HG03442 (cell line): ENCODE data around the gene ZNF774.
"Not testable (repeated sequence)": the region's sequence is repeated elsewhere in the genome, so short reads cannot be mapped to it uniquely, and the experiment has no call there.

ENCODE experiments used
- ATAC-seq: cut with Tn5 transposase; IDR thresholded peaks from one replicate; pipeline ENCODE4 v1.9.1; 2021; ENCODE audit warnings: mild to moderate bottlenecking, moderate library complexity; ENCODE audit not compliant: unreplicated experiment

The ZNF774 gene

DNA sequence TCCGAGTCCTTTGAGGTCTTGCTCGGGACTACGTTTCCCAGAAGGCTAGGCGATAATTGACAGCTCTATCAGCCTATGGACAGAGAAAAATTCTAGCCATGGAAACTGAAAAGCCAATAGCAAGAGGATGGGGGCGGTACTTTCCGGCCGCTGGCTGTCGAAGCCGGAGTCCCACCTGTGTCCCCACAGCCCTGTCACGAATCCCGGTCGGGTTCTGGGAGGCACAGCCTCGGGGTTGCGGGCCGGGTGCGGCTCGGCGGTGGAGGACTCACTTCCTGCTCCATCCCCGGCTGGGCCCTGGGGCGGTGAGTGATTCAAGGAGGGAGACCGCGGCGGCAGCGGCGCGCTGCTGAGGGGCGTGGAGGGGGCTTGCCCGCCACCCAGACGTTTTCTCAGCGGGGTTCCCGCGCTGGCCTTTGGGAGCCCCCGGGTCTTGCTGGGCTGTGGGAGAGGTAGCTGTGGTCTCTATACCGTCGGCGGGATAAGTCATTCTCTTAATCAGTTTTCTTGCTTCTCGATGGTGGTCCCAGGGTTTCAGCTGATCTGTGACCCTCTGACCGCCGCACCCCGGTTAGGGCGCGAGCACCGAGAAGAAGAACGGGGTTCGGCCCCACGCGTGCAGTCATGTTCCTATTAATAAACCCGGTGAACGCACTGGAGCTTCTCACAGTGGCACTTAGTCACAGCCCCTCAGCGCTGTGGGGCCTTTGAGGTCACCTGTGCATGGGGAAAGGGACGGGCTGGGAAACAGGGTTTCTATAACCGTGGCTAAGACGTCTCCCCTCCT, at the start of gene ZNF774:
Gene ZNF774, plus strand, starts transcription at position 178 of the 787 bp plus-strand sequence. CDS start 2,377 bp downstream, outside the sequence.
- peak; percentile 96 for ATAC-seq

DNA sequence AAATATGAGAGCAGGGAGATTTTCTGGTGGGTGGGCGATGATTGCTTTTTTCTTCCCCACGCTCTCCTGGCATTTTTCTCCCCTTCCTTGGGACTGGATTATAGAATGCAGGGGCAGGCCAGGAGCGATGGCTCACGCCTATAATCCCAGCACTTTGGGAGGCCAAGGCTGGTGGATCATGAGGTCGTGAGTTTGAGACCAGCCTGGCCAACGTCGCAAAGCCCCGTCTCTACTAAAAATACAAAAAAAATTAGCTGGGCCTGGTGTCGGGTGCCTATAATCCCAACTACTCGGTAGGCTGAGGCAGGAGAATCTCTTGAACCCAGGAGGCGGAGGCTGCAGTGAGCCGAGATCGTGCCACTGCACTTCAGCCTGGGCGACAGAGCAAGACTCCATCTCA, 46.7 kb upstream of the ZNF774 start:
- ATAC-seq, result not testable (repeated sequence)

DNA sequence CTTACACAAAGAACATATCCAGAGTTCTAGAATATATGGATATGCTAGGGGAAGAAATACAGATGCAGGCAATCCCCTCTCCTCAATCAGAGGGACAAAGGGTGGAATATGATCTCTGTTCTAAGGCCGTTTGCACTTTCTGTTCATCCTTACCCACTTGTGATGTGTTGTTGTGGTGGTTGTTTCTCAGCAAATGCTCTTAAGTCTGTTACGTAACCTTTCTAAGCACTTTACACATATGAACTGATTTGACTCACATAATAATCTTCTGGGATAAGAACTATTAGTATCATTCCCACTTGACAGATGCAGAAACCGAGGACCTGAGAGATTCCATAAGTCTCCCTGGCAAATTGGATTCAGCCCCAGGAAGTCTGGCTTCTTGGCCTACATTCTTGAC, 46.2 kb upstream of the ZNF774 start:
- no peak for ATAC-seq

DNA sequence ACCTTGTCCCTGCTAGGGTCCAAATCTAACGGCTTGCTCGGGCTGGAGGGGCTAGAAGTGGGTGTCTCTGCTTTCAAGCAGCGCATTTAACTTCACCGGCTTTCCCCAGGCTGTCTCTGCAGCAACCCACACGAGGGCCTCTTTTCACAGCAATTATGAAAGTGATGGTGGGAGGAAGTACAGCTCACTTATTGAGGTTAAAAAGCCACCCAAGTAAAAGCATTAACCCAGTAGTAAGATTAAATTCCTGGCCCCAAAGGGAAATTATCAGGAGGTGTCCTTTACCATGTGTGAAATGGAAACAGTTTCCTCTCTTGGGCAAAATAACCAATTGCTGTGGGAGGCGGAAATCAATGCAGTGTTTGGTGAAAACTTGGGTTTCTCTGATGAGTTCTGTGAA, 45.5 kb upstream of the ZNF774 start:
- no peak for ATAC-seq

DNA sequence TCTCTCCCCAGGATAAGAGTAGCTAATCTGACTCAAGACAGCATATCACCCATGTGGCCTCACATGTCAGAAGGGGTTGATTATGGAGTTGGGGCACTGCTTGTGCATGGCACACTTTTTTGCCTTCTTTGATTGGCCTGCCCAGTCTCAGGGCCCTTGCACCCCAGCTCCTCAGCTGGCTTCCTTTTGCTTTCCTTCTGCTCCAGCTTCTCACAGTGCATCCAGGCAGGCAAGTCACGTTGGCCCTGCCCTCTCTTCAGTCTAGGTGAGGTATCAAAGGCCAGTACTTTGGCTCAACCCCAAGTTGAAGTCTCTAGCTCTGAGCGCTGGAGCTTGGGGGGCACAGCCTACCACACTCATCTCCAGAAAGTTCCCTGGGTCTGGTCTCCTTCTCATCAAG, 44.4 kb upstream of the ZNF774 start:
- ATAC-seq, result no peak

DNA sequence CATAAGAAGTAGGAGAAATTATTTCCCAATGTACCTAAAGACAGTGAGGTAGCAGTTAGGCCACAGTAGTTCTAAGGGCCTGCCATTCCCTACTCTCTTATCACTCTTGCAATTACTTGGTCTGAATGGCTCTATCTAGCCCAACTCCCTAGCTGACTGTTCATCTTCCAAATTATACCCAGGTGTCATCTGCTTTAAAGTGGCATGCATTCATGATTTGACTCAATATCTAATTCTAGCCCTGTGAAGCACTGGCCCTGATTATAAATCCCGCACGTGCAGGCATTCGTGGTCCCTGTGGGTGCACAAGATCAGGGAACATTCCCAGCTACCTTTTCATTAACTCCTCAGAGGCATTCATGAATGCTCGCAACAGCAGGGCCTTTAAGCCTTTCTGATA, 43.1 kb upstream of the ZNF774 start:
- no peak for ATAC-seq

DNA sequence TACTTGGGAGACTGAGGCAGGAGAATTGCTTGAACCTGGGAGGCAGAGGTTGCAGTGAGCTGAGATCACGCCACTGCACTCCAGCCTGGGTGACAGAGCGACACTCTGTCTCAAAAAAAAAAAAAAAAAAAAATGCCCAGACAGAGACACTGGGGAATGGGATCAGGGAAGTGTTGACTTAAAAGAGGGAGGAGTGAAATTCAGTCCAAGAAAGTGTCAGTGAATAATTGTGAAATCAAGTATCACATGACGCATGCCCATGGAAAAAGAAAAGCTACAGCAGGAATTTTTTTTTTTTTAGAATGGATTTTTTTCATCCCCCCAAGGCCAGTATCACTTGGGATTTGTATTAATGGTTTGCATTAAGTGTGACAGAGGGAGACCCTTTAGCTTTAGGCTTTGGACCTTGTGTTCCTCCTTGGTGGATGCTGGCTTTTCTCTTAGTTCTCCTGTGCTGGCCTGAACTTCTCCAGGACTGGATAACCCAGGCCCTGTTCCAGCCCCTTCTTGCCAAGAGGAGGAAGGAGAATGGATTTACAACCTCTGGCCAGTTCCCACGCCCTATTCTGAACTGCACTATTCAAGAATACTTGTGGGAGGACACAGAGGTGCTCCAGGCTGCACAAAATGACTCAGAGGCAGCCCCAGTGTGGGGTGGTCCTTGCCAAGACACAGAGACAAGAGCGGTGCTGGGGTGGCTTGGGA, 36.7 kb upstream of the ZNF774 start:
- no peak for ATAC-seq

DNA sequence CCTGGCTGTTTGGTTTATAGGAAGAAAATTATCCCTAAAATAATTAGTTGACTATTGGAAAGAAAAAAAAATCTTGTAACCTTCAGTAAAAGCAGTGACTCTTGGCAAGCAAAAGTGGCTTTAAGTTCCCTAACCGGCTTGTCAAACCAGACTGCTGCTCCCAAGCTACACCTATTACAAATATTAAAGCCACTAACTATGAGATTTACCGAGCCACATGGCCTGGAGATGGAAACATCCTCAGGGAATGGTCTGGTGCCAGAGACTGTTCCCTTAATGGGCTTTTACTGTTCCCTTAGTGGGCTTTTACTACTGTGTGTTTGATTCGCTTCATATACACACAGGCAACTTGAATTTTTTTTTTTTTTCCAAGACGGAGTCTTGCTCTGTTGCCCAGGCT, 35.9 kb upstream of the ZNF774 start:
- no peak for ATAC-seq

DNA sequence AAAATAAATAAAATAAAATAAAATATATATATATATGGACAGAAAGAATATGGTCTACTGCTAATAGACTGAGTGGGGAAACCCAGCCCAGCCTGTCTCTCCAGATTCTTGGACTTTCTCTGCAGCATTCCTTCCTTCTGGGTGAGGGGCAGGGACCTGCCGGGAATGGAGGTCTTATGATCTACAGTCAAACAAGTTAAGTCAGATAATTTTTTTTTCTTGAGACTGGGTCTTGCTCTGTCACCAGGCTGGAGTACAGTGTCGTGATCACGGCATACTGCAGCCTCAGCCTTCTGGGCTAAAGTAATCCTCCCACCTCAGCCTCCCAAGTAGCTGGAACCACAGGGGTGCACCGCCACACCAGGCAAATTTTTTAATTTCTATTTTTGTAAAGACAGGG, 33.5 kb upstream of the ZNF774 start:
- ATAC-seq, result no peak

DNA sequence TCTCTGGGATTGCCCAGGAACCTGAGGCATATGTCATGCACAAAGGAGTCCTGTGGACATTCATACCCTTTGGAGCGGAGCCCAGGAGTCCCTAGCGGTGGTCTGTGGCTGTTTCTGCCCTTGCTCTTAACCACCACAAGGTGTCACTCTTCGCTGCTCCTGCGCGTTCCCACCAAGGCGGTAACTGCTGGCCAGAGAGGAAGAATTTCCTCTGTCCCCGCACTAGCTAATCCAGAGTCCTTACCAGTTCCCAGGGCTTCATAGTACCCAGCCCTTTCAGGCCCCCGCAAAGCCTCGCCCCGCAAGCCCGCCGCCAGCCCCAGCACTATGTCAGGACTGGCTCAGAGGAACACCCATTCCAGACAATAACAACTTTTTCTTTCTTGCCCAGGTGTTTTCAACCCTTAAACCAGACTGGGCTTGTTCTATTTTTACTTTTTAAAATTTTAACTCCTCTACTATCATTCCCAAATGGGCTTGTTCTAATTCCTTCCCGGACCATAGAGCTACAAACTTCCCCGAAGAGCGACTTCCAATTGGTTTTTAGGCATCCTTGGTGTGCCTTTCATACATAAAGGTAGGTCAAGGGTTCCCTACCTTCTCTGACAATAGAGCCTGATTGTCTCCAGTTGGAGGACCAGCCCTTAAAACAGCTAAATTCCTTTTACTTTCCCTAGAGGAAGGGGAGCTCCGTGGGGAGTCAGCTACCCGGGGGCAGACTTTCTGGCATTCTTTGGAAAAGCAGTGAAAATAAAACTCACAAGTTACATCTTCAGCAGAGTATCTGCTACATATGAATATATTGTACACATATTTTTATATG, 31.8 kb upstream of the ZNF774 start:
- ATAC-seq, result peak; percentile 80

DNA sequence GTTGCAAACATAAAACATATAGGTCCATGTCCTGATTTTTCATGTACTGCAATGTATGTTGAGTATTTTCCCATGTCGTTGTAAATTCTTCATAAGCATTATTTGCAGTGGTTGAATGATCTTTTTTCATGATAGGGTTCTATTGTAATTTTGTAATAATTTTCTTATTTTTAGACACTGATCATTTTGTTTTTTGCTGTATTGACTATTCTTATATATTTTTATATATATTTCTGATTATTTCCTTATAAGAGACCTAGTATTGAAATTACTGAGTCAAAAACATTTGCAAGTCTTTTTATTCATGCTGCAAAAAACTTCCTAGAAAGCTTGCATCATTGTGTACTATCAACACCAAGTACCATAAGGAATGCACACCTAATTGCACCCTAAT, 31.2 kb upstream of the ZNF774 start:
- no peak for ATAC-seq

DNA sequence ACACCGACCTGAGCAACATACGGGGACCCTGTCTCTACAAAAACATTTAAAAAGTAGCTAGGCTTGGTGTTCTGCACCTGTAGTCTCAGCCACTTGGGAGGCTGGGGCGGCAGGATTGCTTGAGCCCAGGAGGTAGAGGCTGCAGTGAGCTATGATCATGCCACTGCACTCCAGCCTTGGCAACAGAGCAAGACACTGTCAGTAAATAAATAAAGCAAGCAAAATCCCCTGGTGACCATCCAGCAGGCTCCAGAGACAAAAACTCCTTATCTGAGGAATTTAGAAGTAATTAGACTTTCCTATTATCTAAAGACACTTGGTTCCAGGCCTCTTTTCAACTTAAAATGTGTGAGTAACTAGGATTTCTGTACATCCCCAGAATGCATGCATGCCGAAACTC, 29.5 kb upstream of the ZNF774 start:
- no peak for ATAC-seq

DNA sequence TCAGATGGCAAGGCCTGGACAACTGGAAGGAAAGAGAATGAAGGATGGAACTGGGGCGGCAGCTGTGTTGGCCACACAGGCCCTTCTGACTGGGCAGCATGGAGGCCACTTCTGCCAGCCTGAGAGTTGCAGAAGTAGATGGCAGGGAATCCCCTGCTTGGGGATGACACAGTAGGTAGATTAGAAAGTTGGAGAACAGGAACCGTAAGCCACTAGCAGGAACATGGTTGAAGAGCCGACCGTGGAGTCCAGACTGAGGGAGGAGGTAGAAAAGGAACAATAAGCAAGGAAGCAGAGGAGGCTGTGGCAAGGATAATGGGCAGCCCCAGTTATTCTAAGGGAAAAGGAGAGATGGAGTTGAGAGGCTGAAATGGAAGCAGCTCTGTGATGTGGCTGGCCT, 26.4 kb upstream of the ZNF774 start:
- no peak for ATAC-seq

DNA sequence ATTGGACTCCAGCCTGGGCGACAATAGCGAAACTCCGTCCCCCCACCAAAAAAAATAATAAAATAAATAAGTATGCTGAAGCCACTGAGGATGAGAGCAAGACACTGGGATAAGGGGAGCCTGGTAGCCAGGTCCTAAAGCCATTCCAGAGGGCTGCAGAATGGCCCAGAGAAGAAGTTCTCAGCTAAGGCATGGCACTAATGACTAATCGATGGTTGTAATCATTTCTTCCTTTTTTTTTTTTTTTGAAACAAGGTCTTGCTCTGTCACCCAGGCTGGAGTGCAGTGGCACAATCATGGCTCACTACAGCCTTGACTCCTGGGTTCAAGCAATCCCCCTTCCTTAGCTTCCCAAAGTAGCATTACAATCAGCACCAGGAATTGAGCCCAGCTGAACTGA, 25.6 kb upstream of the ZNF774 start:
- no peak for ATAC-seq

DNA sequence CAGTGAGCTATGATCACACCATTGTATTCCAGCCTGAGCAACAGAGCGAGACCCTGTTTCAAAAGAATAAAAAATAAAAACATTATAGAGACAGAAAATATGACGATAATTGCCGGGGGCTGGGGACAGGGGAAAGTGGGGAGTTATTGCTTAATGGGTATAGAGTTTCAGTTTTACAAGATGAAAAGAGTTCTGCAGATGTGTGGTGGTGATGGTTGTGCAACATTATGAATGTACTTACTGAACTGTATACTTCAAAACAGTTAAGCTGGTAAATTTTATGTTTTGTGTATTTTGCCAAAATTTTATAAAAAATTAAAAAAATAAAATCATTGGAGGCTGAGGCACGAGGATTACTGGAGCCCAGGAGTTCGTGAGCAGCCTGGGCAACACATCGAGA, 24.8 kb upstream of the ZNF774 start:
- ATAC-seq, result no peak

DNA sequence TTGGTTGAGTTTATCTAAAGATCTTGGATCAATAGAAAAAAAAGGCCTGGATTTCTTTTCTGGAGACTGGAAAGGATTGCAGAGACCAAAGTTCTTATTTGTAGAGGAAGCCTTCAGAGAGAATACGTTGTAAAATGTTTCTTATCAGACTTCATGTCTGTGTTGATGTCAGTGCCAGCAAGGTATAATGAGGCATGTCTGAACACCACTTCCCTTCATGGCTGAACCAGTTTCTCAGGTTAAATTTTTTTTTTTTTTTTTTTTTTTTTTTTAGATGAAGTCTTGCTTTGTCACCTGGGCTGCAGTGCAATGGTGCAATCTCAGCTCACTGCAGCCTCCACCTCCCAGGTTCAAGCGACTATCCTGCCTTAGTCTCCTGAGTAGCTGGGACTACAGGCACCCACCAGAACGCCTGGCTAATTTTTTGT, 17.8 kb upstream of the ZNF774 start:
- no peak for ATAC-seq

DNA sequence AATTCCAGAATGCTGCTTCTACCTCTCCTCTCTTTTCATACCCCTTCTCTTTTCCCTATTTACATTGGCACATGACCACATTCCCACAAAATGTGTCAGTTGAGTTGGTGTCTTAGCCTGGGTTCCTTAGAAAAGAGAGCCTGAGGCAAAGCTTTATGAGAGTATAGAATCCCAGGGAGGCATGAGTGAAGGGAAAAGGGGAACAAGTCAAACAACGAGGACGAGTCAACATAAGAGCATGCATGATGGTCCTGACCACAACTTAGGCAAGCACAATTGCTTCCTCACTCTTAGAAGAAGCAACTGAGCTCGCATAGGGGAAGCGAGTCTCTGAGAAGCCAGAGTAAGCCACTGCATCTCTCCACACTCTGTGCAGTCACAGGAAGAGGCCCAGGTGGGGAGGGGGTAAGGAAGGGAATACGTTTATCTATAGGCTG, 15.4 kb upstream of the ZNF774 start:
- no peak for ATAC-seq

DNA sequence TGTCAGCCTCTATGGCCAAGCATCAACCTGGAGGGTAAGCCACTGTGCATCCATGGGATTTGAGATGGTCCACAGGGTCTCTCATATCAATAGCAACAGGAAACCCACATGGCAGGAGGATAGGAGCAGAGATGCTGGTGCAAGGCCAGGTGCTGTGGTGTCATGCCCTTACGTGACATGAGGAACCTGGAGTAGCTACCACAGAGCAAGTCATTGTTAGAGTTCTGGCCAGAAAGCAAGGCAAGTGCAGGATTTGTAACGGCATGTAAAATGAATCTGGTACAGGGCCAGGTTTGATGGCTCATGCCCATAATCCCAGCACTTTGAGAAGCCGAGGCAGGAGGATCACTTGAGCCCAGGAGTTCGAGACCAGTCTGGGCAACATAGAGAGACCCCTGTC, 14.8 kb upstream of the ZNF774 start:
- no peak for ATAC-seq

DNA sequence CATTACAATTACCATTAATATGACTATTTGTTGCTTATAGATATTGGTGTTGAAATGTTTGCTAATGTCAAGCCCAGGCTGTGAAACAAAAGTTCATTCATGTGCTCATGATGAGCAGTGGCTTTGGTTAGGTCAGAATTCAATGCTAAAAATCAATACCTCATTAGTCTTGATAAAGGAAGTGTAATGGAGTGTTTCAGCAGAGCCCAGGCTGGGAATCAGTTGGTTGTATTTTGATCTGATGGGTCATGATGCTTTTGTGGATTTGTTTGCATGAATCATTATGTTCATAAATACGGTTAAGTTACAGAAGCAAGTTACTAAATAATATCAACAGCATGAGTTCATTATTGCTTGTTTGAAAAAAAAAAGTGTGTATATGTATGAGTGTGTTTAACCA, 13.6 kb upstream of the ZNF774 start:
- ATAC-seq, result no peak

DNA sequence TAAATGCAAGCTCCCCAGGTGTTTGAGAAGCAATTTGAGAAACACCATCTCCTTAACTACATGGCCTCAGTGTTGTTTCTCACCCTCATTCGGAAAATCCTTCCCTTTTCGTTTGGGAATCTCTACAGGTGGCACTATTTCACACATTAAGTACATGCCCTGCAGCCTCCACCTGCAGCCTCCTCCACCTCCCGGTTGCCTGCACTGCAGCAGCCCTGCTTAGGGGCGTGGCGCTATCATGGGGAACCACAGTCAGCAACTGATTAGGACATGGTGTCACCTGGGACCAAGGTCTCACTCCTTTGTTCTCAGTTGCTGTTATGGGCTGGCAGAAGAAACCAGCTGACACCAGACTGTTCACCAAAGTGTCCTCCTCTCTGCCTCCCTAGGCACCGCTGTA, 11.7 kb upstream of the ZNF774 start:
- no peak for ATAC-seq

DNA sequence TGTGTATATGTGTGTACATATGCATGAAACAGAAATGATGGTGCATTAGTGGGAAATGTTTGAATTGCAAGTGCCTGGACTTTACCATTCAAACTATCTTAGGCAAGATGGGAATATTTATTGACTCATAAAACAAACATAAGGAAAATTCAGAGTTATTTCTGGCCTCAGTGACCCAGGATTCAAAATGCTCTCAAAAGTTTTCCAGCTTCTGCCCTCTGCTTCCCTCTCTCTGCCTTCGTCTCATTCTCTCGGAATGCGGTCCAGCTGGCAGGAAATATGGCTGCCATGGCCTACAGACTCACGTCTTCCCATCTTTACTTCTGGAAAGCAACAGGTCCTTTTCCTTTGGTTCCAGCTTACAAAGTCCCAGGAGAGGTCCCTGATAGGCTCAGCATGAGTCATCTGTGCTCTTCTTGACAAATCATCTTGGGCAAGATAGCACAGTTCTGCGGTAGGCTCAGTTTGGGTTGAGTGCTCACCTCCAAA, 8.7 kb upstream of the ZNF774 start:
- no peak for ATAC-seq
